Measurements from ENCODE around the gene CCDC43.

GRCh38 chr17:44663095-44663494, 26.5 kb downstream of the CCDC43 start:
- no peak for TF ChIP-seq CTCF (conservative IDR thresholded peaks at IDR 0.05 in 1 of 2, IDR thresholded peaks at IDR 0.05 in 1 of 2; ENCODE audit: extremely low read depth in 1 of 2, insufficient read depth in 1 of 2, low read depth in 1 of 2, low read length in 2 of 2)
- no peak for TF ChIP-seq EZH2 (IDR thresholded peaks at IDR 0.05; ENCODE audit: borderline replicate concordance, low read length)

Measured in mammary epithelial cell (primary cell).